GM19397 (cell line): Measurements from ENCODE around the gene FZD10.

Source experiments
- ATAC-seq: cut with Tn5 transposase; IDR thresholded peaks from one replicate; pipeline ENCODE4 v1.9.1; 2021; ENCODE audit warnings: mild to moderate bottlenecking, moderate library complexity; ENCODE audit not compliant: unreplicated experiment

The FZD10 gene

DNA sequence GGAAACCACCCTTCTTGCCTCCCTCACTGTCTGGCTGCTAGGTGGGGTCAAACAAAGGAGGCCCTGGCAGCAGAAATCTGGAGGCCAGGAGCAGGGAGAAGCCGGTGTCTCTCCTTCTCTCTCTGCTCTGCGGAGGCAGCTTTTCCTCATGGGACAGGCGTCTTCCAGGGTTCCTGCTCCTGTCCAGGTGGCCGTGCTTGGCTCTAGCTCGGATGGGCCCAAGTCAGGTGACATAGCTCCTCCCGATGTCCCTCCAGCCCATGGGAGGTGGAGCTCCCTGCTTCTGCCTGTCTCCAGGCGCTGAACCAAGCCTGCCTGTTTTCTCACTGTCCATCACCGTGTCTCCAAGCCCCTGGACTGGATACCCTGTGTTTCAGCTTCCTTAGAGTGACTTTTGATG lies 30.5 kb upstream of the FZD10 start:
- no peak for ATAC-seq

DNA sequence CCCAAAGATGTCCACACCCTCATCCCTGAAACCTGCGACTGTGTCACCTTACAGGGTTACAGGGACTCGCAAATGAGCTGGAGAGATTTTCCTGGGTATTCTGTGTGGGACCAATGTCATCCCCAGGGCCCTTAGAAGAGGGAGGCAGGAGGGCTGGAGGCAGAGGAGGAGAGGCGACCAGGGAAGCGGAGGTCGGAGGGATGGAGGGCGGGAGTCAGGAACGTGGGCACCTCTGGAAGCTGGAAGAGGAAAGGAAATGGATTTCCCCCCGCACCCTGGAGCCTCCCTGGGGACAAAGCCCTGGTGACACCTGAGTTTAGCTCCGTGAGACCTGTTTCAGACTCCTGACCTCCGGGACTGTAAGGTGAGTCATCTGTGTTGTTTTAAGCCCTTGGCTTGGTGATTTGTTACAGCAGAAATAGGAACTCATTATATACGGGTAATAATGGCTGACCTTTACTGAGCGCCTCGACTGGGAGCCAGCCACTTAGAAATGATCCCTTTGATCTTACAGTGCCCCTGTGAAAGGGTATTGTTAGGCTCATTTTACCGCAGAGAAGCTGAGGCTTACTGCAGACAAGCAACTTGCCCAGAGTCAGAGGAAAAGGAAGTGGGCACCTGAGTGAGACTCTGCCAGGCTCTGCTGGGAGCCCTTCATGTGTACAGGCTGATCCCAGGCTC lies 29.3 kb upstream of the FZD10 start:
- no peak for ATAC-seq

DNA sequence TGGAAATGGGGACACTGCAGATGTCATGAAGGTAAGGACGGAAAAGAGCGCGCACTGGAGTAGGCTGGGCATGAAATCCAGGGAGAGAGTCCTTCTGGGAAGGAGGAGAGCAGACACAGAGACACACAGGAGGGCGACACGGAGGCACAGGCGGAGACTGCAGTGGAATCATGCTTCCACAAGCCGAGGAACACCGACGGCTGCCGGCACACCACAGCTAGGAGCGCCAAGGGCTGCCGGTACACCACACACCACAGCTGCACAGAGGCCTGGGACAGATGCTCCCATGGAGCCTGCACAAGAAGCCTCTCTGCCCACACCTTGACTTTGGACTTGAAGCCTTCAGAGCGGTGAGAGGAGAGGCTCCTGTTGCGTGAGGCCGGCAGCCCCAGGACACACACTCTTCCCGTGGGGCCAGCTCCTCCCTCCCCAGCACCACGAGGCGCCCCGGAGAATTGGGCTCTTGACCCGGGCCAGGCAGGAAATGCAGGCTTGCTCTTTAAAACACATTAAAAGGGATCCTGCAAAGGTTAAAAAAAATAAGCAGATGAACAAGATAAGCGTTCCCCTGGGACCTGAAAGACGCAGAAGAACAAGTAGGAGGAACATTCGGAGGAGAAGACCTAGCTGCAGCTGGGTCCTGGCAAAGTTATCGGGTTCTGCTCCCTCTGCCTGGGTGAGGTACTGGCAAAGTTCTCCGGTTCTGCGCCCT lies 28.3 kb upstream of the FZD10 start:
- no peak for ATAC-seq

DNA sequence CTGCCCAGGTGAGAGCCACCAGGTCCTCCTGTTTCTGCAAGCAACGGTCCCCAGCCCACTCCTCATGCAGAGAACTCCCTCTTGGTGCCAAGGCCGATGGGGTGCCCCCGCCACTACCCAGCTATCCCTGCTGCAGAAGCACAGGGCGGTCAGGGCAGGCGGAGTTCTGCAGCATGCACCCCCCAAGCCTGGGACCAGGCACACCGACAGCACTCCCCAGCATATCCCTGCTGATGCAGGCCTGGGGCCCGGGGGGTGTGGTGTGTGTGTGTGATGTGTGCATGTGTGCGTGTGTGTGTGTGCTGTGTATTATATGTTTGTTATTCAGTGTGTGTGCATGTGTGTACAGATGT lies 27.7 kb upstream of the FZD10 start:
- ATAC-seq = no peak

DNA sequence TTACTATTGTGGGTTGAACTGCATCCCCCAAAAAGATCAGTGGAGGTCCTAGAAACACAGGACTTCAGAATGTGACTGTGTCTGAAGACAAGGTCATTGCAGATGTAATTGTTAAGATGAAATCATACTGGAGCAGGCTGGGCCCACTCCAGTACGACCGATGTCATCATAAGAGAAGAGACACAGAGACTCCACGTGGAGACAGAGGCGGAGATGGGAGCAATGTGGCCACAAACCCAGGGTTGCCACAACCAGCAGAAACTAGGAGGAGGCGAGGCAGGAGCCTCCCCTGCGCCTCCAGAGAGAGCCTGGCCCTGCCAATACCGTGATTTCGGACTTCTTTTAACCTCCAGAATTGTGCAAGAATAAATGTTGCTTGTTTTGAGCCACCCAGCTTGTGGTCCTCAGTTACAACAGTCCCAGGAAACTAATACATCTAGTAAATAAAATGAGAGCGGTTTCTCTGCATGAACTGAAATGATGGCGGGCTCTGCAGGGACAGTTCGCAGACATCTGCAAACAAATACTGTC lies 25.7 kb upstream of the FZD10 start:
- ATAC-seq = no peak

DNA sequence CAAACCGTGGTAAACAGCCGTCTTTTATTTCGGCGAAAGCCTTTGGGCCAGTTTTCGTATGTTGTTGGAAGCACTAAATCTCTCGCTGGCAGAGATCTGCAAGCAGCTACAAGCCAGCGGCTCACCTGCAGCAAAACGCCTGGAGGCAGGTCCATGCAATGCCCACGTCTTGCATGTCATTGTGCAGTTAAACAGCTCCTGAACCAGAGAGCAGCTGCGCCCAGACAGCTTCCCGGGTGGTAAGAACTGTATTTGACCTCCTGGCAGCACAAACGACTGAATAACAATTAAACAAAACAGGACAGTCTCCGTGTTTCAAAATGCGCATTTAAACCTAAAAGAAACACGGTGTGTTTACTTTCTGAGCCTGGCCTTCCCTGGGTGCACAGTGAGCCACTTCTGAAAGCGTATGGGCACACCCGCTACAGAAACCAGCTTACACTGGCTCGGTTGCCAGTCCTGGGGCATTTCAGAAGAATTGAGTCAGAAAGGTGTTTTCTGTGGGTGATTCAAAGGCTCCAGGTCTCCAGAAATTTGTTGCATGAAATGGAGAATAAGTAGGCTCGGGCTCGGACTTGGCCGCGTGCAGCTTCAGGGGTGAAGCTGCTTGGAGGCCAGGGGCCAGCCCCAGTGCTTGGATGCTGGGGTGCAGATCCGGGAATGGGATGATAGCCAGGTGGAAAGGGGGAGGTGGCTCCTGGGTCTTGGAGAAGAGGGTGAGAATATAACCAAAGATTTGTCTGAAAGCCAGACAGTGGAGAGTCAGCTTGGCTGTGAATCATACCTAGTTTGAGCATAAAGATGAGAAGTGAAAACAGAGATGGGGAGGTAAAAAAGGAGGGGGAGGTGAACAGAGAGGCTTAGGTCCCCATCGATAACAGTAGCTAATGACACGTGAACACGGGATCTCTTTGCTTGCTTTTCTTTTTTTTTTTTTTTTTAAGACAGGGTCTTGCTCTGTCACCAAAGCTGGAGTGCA lies 24.9 kb upstream of the FZD10 start:
- no peak for ATAC-seq

DNA sequence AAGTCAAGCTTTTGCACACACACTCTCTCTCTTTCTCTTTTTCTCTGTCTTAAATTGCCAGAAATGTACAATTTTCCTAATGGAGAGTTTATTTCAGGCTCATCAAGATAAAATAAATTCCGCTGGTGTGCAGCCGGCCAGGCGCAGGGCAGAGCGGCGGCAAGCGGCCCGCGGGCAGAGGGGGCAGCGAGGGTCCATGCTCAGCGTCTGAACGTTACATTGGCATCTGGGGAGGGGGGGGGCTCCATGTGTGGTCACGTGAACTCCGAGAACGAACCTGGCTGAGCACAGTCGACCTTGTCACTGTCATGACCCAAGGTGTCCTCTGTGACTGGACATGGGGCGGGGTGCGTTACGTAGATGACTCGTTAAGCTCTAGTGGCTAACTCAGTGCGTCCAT lies 23.8 kb upstream of the FZD10 start:
- ATAC-seq = no peak

DNA sequence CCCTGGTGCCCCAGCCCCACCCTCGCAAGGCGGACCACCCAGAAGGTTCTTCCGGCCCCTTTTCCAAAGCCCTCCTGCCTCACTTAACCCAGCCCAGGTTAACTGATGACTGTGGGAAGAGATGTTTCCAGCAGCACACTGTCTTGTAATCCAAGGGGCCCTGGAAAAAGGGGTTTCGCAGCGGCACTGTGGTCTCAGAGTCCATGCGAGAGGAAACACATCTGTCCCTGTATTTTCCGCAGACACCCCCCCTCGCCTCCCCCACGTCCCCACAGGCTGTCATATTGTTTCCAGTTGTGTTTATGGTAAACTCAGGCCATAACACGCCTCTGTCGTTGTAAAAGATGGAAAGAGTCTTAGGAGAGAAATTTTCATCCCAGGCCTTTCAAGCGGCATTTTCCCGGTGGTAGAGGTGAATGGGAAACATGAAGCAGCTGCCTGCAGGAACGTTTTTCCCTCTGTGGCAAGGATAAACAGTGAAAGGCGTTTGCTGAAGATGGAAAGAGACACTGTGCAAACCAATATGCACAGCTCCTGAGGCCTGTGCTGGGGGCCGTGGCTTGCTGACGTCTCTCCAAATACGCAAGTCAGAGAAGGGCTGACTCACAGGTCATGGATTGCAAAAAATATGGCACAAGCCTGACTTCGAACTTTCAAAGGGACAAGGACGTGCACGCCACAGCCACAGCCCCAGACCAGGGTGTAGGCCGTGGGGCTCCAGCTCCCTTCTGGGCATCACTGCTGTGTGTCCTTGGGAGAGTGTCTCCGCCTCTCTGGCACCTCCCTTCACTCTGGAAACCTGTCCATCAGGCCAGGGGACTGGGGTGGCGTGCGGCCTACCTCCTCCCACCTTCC lies 22.5 kb upstream of the FZD10 start:
- ATAC-seq = no peak

DNA sequence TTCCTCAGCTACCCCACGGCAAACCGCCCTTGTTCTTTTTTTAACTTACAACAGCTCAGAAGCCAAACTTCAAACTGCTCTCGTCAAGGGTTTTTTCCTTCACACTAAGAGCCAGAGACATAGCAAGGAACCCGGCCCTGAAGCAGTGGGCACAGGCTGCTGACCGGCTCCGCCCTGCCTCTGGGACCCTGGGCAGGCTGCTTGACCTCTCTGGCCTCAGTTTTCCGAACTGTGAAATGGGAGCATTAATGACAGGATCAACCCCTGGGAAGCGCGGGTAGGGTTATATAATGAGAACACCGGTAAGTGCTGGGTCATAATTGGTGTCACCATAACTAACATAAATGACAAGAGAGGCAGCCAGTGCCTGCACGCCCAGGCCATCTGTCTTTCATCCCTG lies 21.2 kb upstream of the FZD10 start:
- ATAC-seq = no peak

DNA sequence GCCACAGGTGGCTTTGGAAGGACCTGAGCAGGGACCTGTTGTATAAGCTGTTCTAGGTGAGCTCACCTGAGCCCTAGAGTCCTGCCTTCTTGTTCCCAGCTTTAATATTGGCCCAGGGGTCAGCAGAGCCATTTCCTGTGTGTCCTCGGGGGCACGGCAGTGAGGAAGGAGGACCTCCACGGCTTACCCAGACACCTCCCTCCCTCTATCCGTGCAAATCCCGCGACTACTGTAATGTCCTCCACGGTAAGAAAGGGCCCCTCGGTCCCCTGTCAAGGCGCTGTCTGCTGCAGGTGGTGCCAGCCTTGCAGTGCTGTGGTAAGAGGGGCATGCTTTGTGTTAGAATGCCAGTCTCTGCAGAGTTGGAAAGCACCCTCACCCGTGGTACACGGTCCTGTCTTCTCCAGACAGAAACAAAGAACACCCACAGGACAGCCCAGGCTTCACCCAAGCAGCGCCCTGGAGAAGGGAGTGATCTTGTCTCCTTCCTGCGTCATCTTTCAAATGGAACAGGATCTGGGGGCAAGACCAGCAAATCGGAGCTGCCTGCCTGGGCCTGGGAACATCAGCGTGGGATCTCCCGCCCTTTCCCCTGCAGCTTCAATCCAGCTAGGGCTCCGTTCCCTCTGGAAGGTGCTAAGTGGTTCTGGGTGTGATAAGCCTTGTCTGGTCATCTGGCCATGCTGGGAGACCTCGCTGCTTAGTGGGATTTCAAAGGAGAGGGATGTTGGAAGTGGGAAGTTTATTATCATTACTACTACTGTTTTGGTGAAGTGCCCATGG lies 20.2 kb upstream of the FZD10 start:
- ATAC-seq = no peak

DNA sequence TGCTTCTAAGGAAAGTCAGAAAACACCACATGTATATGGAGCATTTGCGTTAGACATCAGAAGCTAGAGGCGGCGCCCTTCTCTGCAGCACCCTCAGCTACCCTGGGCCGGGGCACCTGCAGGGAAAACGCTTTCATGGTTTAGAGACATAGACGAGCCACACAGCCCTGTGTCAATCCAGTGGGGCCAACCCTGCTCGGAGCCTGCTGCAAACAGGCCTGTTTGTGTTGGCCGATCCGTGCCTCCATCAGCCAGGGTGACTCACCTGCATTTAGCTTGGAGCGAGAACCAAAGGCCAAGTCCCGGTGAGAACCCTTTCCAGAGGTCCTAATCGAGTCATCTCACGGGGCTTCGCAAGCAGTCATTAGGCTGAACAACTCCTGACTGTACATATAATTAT lies 19.5 kb upstream of the FZD10 start:
- no peak for ATAC-seq

DNA sequence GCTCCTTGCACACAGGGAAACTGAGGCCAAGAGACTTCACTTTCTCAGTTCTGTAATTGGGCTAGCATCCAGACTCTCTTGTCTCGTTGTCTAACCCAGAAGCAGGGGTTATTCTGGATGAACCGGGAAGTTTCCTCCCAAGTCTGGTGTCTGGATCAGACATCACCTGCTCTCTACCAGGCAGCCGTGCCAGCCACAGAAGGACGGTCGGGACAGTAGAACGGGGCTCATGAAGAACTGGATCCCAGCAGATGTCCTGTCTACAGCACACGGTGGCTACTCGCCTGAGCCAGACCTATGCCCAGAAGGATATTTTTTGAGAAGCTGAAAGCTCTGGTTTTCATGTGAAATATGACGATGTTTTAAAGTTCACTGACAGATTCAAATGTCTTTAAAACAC lies 19.1 kb upstream of the FZD10 start:
- no peak for ATAC-seq

DNA sequence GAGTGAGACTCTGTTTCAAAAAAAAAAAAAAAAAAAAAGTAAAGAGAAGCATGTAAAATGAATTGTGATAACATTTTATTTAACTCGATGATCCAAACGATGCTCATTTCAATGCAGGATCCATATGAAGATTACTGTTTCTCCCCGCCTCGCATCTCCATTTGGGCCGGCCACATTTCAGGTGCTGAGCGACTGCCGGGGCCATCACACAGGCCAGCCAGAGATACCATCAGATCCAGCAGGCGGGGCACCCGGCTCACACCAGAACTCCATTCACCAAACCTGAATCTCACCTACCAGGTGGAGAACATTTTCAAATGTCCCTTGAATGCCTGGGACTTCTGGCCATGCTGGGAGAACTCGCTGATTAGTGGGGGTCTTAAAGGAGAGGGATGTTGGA lies 18.0 kb upstream of the FZD10 start:
- ATAC-seq = no peak

DNA sequence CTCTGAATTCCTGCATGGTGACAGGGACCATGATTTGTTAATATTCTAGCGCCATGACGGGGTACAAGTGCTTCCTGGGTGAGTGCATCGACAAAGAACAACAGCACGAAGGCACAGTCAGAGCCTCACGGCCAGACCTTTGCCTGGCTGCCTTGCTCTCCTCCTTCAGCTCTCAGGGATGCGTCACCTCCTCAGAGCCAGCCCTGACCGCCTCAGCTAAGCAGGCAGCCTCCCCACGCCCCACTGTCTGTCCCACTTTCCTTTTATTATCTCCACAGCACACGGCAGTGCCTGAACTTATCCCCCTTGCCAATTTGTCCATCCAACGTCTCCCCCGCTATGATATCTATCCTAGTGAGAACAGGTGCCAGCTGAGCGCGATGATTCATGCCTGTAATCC lies 16.5 kb upstream of the FZD10 start:
- no peak for ATAC-seq

DNA sequence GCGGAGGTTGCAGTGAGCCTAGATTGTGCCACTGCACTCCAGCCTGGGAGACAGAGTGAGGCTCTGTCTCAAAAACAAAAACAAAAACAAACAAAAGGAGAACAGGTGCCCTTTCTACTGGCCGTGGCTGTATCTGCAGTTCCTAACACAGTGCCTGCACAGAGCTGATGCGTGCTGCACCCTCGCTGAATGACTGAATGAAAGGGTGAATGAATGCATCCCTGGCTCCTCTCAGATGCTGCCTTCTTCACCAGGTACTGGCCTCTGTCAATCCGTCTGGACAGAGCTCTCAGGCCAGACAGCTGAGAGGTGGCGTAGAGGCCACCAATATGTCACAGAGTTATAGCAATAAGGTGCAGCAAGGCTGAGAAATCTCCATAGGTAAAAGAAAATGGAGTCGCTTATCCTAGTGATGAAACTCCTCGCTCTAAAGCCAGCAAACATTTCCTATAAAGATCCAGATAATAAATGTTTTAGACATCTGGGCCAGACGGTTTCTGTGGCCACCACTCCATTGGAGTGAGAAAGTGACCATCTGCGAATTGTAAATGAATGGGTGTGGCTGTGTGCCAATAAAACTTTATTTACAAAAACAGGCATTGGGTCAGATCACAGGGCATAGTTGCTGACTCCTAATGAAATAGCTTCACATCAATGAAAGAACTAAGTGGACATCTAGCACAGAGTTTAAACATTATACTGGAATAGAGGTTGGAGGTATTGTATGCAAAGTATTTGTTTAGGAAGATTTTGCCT lies 15.9 kb upstream of the FZD10 start:
- ATAC-seq = no peak

DNA sequence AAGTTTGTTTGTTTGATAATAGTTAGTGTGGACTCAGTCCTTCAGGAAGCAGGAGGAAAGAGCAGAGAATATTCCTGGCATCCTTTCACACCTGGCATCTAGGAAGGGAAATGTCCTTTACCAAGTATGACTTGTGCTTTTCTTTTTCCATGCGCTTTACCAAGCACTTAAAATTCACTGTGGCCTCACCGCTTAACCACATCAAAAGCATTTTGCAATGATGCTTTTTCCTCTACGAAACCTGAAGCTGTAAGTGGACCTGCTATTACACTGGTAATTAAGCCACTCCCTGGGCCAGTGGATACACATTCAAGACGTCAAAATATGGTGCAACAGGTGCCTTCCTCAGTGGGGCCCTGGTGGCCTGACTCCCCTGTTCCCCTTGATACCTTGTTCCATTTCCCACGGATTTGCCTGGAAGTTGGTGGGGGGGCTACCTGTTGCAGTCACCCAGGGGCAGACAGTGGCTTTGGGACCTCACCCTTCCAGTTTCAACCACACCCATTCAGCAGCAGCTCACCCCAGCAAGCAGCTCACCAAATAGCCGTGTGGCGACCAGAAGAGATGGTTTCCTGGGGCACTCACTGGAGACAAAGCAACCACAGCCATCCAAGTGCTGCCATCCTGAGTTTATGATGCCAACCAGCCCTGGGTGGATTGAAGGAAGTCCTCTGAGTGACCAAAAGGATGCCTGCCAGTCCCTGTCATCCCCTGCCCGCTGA lies 14.2 kb upstream of the FZD10 start:
- ATAC-seq = no peak

DNA sequence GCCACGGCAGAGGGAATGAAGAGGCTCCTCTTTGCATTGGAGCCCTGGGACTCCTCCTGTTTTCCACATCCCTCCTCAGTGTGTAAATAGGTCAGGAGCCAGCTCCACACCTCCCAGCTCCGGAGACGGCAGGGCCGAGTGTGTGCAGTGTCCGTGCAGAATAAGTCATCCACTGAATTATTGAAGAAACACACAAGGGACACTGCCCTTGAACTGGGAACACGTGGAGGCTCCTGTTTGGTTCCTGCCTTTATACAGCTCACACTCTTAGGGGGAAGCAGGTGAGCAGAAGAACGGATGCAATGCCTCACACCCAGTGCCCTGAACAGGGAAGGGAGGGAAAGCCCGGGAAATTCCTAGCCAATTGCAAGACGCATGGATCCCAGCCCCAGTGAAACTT lies 10.4 kb upstream of the FZD10 start:
- ATAC-seq = no peak

DNA sequence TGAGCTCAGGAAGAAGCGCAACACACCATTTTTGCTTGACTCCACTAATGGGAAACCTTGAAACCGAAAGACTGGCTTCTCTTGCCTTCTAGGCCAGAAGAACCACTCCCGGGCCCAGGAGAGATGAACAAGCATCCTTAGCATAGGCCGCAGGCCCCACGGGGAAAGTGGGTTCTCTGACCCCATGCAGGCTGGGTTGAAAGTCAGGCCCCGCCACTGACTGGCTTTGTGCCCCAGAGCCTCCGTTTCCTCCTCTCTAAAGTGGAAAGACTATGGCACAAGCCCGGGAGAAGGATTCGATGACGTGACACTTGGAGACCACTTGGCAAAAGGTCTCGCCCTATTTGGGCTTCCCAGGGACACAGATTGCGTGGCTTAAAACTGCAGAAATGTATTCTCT lies 9.9 kb upstream of the FZD10 start:
- ATAC-seq = no peak
